Mononuclear cell (primary cell): ENCODE data around the gene SDCCAG8. TPM values are rescaled to one million over a fixed set of nuclear protein-coding genes. Genes with fewer than 3 reads are reported as not detected.
"Not testable (repeated sequence)": the region's sequence is repeated elsewhere in the genome, so short reads cannot be mapped to it uniquely, and the experiment has no call there.

Experiments
- H3K27me3 ChIP-seq: 2 replicates; pipeline ENCODE4 v1.6.0; 2011; ENCODE audit warnings: low read length, control low read depth; ENCODE audit not compliant: insufficient read depth
- H3K4me1 ChIP-seq: 2 replicates; pipeline ENCODE4 v1.5.1; 2011; ENCODE audit warnings: mild to moderate bottlenecking, low read length, control low read depth; ENCODE audit not compliant: insufficient read depth
- H3K4me3 ChIP-seq: 2 replicates; pipeline ENCODE4 v1.5.1; 2011; ENCODE audit warnings: mild to moderate bottlenecking, low read length, moderate library complexity
- H3K9me3 ChIP-seq: 2 replicates; pipeline ENCODE4 v1.5.1; 2011; ENCODE audit warnings: low read depth, mild to moderate bottlenecking, control low read depth, low read length
- total RNA-seq: library from RNA; depleted of rRNA; stranded (reverse); fragments of >200 nt; gene quantifications from one replicate; pipeline ENCODE4 v1.2.3, GENCODE V29; 2012

SDCCAG8 gene
- total RNA-seq, 1 donor = 29.3 TPM

GRCh38 chr1:243322326-243322725, 66.5 kb downstream of the SDCCAG8 start:
- no peak overlapping the region for H3K4me3 ChIP-seq
- H3K4me1 ChIP-seq = peaks cover 4% of the 10 kb centered on the region
- H3K9me3 ChIP-seq = no peaks in the 10 kb centered on the region
- no peaks in the 10 kb centered on the region for H3K27me3 ChIP-seq

- Histone ChIP-seq H3K9me3 (no peaks in the 10 kb centered on the region), H3K27me3 (no peaks in the 10 kb centered on the region), H3K4me3 (no peak overlapping the region), H3K4me1 (peaks cover 4% of the 10 kb centered on the region)
Measured at GRCh38 chr1:243323491-243323890, 67.7 kb downstream of the SDCCAG8 start.

GRCh38 chr1:243325305-243325890, 69.6 kb downstream of the SDCCAG8 start:
- H3K4me3 ChIP-seq = no peak overlapping the region
- no peaks in the 10 kb centered on the region for H3K9me3 ChIP-seq
- peaks cover 4% of the 10 kb centered on the region for H3K4me1 ChIP-seq
- no peaks in the 10 kb centered on the region for H3K27me3 ChIP-seq

- Histone ChIP-seq H3K4me1 (no peaks in the 10 kb centered on the region), H3K27me3 (no peaks in the 10 kb centered on the region), H3K9me3 (no peaks in the 10 kb centered on the region), H3K4me3 (no peak overlapping the region)
Measured at GRCh38 chr1:243332440-243332839, 76.6 kb downstream of the SDCCAG8 start.

GRCh38 chr1:243335292-243335691, 79.5 kb downstream of the SDCCAG8 start:
- no peaks in the 10 kb centered on the region for H3K9me3 ChIP-seq
- H3K4me1 ChIP-seq = no peaks in the 10 kb centered on the region
- H3K4me3 ChIP-seq = no peak overlapping the region
- no peaks in the 10 kb centered on the region for H3K27me3 ChIP-seq

GRCh38 chr1:243336163-243336562, 80.3 kb downstream of the SDCCAG8 start:
- Histone ChIP-seq H3K27me3 (no peaks in the 10 kb centered on the region), H3K4me3 (no peak overlapping the region), H3K4me1 (no peaks in the 10 kb centered on the region), H3K9me3 (no peaks in the 10 kb centered on the region)

GRCh38 chr1:243338848-243339247, 83.0 kb downstream of the SDCCAG8 start:
- H3K9me3 ChIP-seq, H3K27me3 ChIP-seq, H3K4me1 ChIP-seq, H3K4me3 ChIP-seq: not testable (repeated sequence)

- H3K9me3 ChIP-seq = no peaks in the 10 kb centered on the region
- no peak overlapping the region for H3K4me3 ChIP-seq
- H3K4me1 ChIP-seq = no peaks in the 10 kb centered on the region
- no peaks in the 10 kb centered on the region for H3K27me3 ChIP-seq
Measured at GRCh38 chr1:243341074-243341473, 85.2 kb downstream of the SDCCAG8 start.

GRCh38 chr1:243343970-243344937, 88.4 kb downstream of the SDCCAG8 start:
- Histone ChIP-seq H3K9me3 (no peaks in the 10 kb centered on the region), H3K27me3 (no peaks in the 10 kb centered on the region), H3K4me3 (no peak overlapping the region), H3K4me1 (no peaks in the 10 kb centered on the region)

GRCh38 chr1:243345205-243345604, 89.4 kb downstream of the SDCCAG8 start:
- no peaks in the 10 kb centered on the region for H3K4me1 ChIP-seq
- no peaks in the 10 kb centered on the region for H3K9me3 ChIP-seq
- no peaks in the 10 kb centered on the region for H3K27me3 ChIP-seq
- no peak overlapping the region for H3K4me3 ChIP-seq

- no peaks in the 10 kb centered on the region for H3K4me1 ChIP-seq
- no peak overlapping the region for H3K4me3 ChIP-seq
- H3K27me3 ChIP-seq = no peaks in the 10 kb centered on the region
- H3K9me3 ChIP-seq = no peaks in the 10 kb centered on the region
Measured at GRCh38 chr1:243346016-243346415, 90.2 kb downstream of the SDCCAG8 start.

- Histone ChIP-seq H3K4me1 (no peaks in the 10 kb centered on the region), H3K9me3 (no peaks in the 10 kb centered on the region), H3K27me3 (no peaks in the 10 kb centered on the region), H3K4me3 (no peak overlapping the region)
Measured at GRCh38 chr1:243346468-243346867, 90.6 kb downstream of the SDCCAG8 start.

- no peak overlapping the region for H3K4me3 ChIP-seq
- H3K9me3 ChIP-seq = no peaks in the 10 kb centered on the region
- H3K27me3 ChIP-seq = no peaks in the 10 kb centered on the region
- H3K4me1 ChIP-seq = no peaks in the 10 kb centered on the region
Measured at GRCh38 chr1:243348331-243348730, 92.5 kb downstream of the SDCCAG8 start.

GRCh38 chr1:243349128-243349527, 93.3 kb downstream of the SDCCAG8 start:
- no peaks in the 10 kb centered on the region for H3K4me1 ChIP-seq
- H3K27me3 ChIP-seq = no peaks in the 10 kb centered on the region
- H3K4me3 ChIP-seq = no peak overlapping the region
- H3K9me3 ChIP-seq = no peaks in the 10 kb centered on the region

GRCh38 chr1:243351337-243351736, 95.5 kb downstream of the SDCCAG8 start:
- Histone ChIP-seq H3K9me3 (no peaks in the 10 kb centered on the region), H3K4me3 (no peak overlapping the region), H3K4me1 (peaks cover 5% of the 10 kb centered on the region), H3K27me3 (no peaks in the 10 kb centered on the region)
